ENCODE data around the gene BIVM. TPM values are rescaled to one million over a fixed set of nuclear protein-coding genes. Genes with fewer than 3 reads are reported as not detected.

The BIVM gene
- total RNA-seq (25.2 TPM), polyA plus RNA-seq (ENCODE audit: insufficient read depth in 1 of 8, insufficient read length in 8 of 8, low replicate concordance in 1 of 8) (10 to 100 TPM; 25.6 to 36.7 (median 29.7) TPM)
- long read RNA-seq, donor 1, partial matches to known transcripts, result 0 of 1 reads
- long read RNA-seq, donor 1, other reads (novel, unspliced or antisense), result 0 of 1 reads
- long read RNA-seq, donor 2, result 0 reads
- long read RNA-seq, donor 3, partial matches to known transcripts, result 0 of 8 reads
- long read RNA-seq, donor 3, other reads (novel, unspliced or antisense), result 5 of 8 reads
- long read RNA-seq, donor 4, partial matches to known transcripts, result 0 of 2 reads
- long read RNA-seq, donor 4, other reads (novel, unspliced or antisense), result 0 of 2 reads
- long read RNA-seq, donor 5, transcript BIVM-201 (11 exons, 3,859 nt), result major isoform, 5 of 7 reads
- long read RNA-seq, donor 5, partial matches to known transcripts, result 0 of 7 reads
- long read RNA-seq, donor 5, other reads (novel, unspliced or antisense), result 0 of 7 reads
- long read RNA-seq, donor 6, partial matches to known transcripts, result 6 of 7 reads
- long read RNA-seq, donor 6, other reads (novel, unspliced or antisense), result 0 of 7 reads
- long read RNA-seq, donor 7, partial matches to known transcripts, result 0 of 4 reads
- long read RNA-seq, donor 7, other reads (novel, unspliced or antisense), result 0 of 4 reads
- long read RNA-seq, donor 8, partial matches to known transcripts, result 0 of 2 reads
- long read RNA-seq, donor 8, other reads (novel, unspliced or antisense), result 0 of 2 reads
- long read RNA-seq, donor 9, partial matches to known transcripts, result 0 of 2 reads
- long read RNA-seq, donor 9, other reads (novel, unspliced or antisense), result 0 of 2 reads
- long read RNA-seq, donor 10, partial matches to known transcripts, result 0 of 5 reads
- long read RNA-seq, donor 10, other reads (novel, unspliced or antisense), result 0 of 5 reads
- long read RNA-seq, donor 11, partial matches to known transcripts, result 0 of 2 reads
- long read RNA-seq, donor 11, other reads (novel, unspliced or antisense), result 0 of 2 reads

DNA sequence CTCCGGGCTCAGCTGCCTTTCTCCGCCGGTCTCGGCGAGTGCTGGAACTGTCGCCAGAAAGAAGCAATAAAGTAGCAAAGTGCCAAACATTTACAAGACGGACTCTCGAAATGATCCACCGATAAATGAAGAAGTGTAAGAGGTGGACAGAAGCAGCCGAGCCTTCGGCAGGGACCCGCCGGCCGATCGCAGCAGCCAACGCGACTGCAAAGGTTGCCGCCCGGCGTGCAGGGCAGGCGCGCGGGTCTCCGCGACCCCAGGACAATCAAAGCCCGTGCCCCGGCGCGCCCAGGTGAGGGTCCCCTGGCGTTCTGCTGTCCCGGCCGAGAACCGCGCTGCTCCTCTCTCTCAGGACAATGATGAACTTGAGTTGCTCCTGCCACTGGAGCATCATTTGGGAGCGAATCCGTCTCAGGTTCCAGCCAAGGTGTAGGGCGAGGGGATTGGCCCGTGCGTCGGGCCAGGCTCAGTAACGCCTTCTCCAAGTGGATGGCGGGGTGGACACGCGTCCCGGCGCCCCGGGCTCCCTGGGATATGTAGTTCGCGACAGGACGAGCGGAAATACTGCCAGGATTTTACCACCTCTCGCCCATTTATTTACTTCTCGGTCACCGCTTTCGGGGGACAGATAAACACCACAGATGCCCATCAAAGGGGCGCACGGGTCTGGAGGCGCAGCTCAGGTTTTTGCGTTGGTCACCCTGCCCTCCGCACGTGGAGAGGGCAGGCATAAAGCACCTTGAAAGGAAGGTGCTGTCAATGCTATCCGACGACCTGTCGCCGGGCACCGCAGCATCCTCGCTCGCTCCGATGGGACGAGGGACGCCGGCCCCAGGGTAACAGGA is at the start of gene BIVM, which contains the start of gene POGLUT2:
Gene BIVM (plus strand): TSS at position 539 of the 845 bp plus-strand sequence. CDS start 8,149 bp downstream, outside the sequence.
Gene POGLUT2 (minus strand): TSS at position 396 of the 845 bp plus-strand sequence. CDS start 306 bp downstream, at position 90.
- DNase-seq, result peak; percentile 97
- Histone ChIP-seq H3K4me3 (ENCODE audit: low read length) (peak within 1 kb of the TSS; percentile 74), H3K9me3 (replicated peaks; ENCODE audit: control insufficient read depth, low read depth, low read length) (no peaks in the 10 kb centered on the region), H3K4me1 (ENCODE audit: control insufficient read depth, insufficient read depth, low read length) (peaks cover 12% of the 10 kb centered on the region), H3K27ac (ENCODE audit: low read length) (peak within 1 kb of the TSS; percentile 65), H3K36me3 (ENCODE audit: control insufficient read depth, insufficient read depth, low read length) (no peaks in the 10 kb centered on the region), H3K27me3 (ENCODE audit: control insufficient read depth, insufficient read depth, low read length) (no peaks in the 10 kb centered on the region)
- under 1% methylated on average over 71 of the region's 72 CpGs for WGBS (ENCODE audit: insufficient coverage)

- no peaks in the 10 kb centered on the region for H3K27me3 ChIP-seq (ENCODE audit: control insufficient read depth, insufficient read depth, low read length)
- WGBS (ENCODE audit: insufficient coverage), result 88% methylated on average over 1 of the region's 3 CpGs
Measured at GRCh38 chr13:102751886-102752285, 47.0 kb upstream of the BIVM start.

GRCh38 chr13:102757006-102757405 is 41.9 kb upstream of the BIVM start:
- no peak overlapping the region for H3K27ac ChIP-seq (ENCODE audit: low read length)
- H3K9me3 ChIP-seq (replicated peaks; ENCODE audit: control insufficient read depth, low read depth, low read length), result peaks cover 3% of the 10 kb centered on the region
- no peaks in the 10 kb centered on the region for H3K27me3 ChIP-seq (ENCODE audit: control insufficient read depth, insufficient read depth, low read length)
- no peak overlapping the region for H3K4me3 ChIP-seq (ENCODE audit: low read length)
- H3K36me3 ChIP-seq (ENCODE audit: control insufficient read depth, insufficient read depth, low read length), result no peaks in the 10 kb centered on the region
- no peak for DNase-seq
- no peaks in the 10 kb centered on the region for H3K4me1 ChIP-seq (ENCODE audit: control insufficient read depth, insufficient read depth, low read length)
- no CpG with 5 or more reads among the region's 1 CpG for WGBS (ENCODE audit: insufficient coverage)

More at GRCh38 chr13:102751886-102752285, 47.0 kb upstream of the BIVM start:
- Histone ChIP-seq H3K27ac (ENCODE audit: low read length) (no peak overlapping the region), H3K9me3 (replicated peaks; ENCODE audit: control insufficient read depth, low read depth, low read length) (peaks cover 7% of the 10 kb centered on the region), H3K36me3 (ENCODE audit: control insufficient read depth, insufficient read depth, low read length) (no peaks in the 10 kb centered on the region), H3K4me1 (ENCODE audit: control insufficient read depth, insufficient read depth, low read length) (no peaks in the 10 kb centered on the region), H3K4me3 (ENCODE audit: low read length) (no peak overlapping the region)
- no peak for DNase-seq

GRCh38 chr13:102758842-102759241 is 40.1 kb upstream of the BIVM start:
- H3K9me3 ChIP-seq (replicated peaks; ENCODE audit: control insufficient read depth, low read depth, low read length), result no peaks in the 10 kb centered on the region
- no peak overlapping the region for H3K27ac ChIP-seq (ENCODE audit: low read length)
- no peaks in the 10 kb centered on the region for H3K27me3 ChIP-seq (ENCODE audit: control insufficient read depth, insufficient read depth, low read length)
- H3K4me3 ChIP-seq (ENCODE audit: low read length), result no peak overlapping the region
- no peaks in the 10 kb centered on the region for H3K4me1 ChIP-seq (ENCODE audit: control insufficient read depth, insufficient read depth, low read length)
- no CpG with 5 or more reads among the region's 2 CpGs for WGBS (ENCODE audit: insufficient coverage)
- DNase-seq, result no peak
- no peaks in the 10 kb centered on the region for H3K36me3 ChIP-seq (ENCODE audit: control insufficient read depth, insufficient read depth, low read length)

- no peak for DNase-seq
- peaks cover 3% of the 10 kb centered on the region for H3K36me3 ChIP-seq (ENCODE audit: control insufficient read depth, insufficient read depth, low read length)
- H3K4me3 ChIP-seq (ENCODE audit: low read length), result no peak overlapping the region
- H3K27me3 ChIP-seq (ENCODE audit: control insufficient read depth, insufficient read depth, low read length), result no peaks in the 10 kb centered on the region
- H3K27ac ChIP-seq (ENCODE audit: low read length), result no peak overlapping the region
- no peaks in the 10 kb centered on the region for H3K4me1 ChIP-seq (ENCODE audit: control insufficient read depth, insufficient read depth, low read length)
- H3K9me3 ChIP-seq (replicated peaks; ENCODE audit: control insufficient read depth, low read depth, low read length), result no peaks in the 10 kb centered on the region
- WGBS (ENCODE audit: insufficient coverage), result no CpG with 5 or more reads among the region's 1 CpG
Measured at GRCh38 chr13:102761071-102761470, 37.8 kb upstream of the BIVM start.

GRCh38 chr13:102763741-102764140 is 35.2 kb upstream of the BIVM start:
- H3K36me3 ChIP-seq (ENCODE audit: control insufficient read depth, insufficient read depth, low read length), result peaks cover 6% of the 10 kb centered on the region
- no peak overlapping the region for H3K27ac ChIP-seq (ENCODE audit: low read length)
- no peaks in the 10 kb centered on the region for H3K9me3 ChIP-seq (replicated peaks; ENCODE audit: control insufficient read depth, low read depth, low read length)
- DNase-seq, result no peak
- no peaks in the 10 kb centered on the region for H3K27me3 ChIP-seq (ENCODE audit: control insufficient read depth, insufficient read depth, low read length)
- WGBS (ENCODE audit: insufficient coverage), result no CpG with 5 or more reads among the region's 1 CpG
- H3K4me1 ChIP-seq (ENCODE audit: control insufficient read depth, insufficient read depth, low read length), result no peaks in the 10 kb centered on the region
- H3K4me3 ChIP-seq (ENCODE audit: low read length), result no peak overlapping the region

GRCh38 chr13:102768909-102769308 is 30.0 kb upstream of the BIVM start:
- H3K27me3 ChIP-seq (ENCODE audit: control insufficient read depth, insufficient read depth, low read length), result no peaks in the 10 kb centered on the region
- no peak overlapping the region for H3K4me3 ChIP-seq (ENCODE audit: low read length)
- peaks cover 7% of the 10 kb centered on the region for H3K4me1 ChIP-seq (ENCODE audit: control insufficient read depth, insufficient read depth, low read length)
- no peak overlapping the region for H3K27ac ChIP-seq (ENCODE audit: low read length)
- DNase-seq, result peak; percentile 54
- WGBS (ENCODE audit: insufficient coverage), result no CpG with 5 or more reads among the region's 2 CpGs
- peaks cover 6% of the 10 kb centered on the region for H3K36me3 ChIP-seq (ENCODE audit: control insufficient read depth, insufficient read depth, low read length)
- H3K9me3 ChIP-seq (replicated peaks; ENCODE audit: control insufficient read depth, low read depth, low read length), result no peaks in the 10 kb centered on the region

GRCh38 chr13:102769679-102770078 is 29.2 kb upstream of the BIVM start:
- no peak overlapping the region for H3K4me3 ChIP-seq (ENCODE audit: low read length)
- H3K4me1 ChIP-seq (ENCODE audit: control insufficient read depth, insufficient read depth, low read length), result peaks cover 12% of the 10 kb centered on the region
- peaks cover 6% of the 10 kb centered on the region for H3K36me3 ChIP-seq (ENCODE audit: control insufficient read depth, insufficient read depth, low read length)
- DNase-seq, result no peak
- H3K27me3 ChIP-seq (ENCODE audit: control insufficient read depth, insufficient read depth, low read length), result no peaks in the 10 kb centered on the region
- H3K9me3 ChIP-seq (replicated peaks; ENCODE audit: control insufficient read depth, low read depth, low read length), result no peaks in the 10 kb centered on the region
- H3K27ac ChIP-seq (ENCODE audit: low read length), result no peak overlapping the region
- WGBS (ENCODE audit: insufficient coverage), result 57% methylated on average over 1 of the region's 4 CpGs

GRCh38 chr13:102770435-102770834 is 28.5 kb upstream of the BIVM start:
- Histone ChIP-seq H3K27ac (ENCODE audit: low read length) (no peak overlapping the region), H3K4me1 (ENCODE audit: control insufficient read depth, insufficient read depth, low read length) (peaks cover 12% of the 10 kb centered on the region), H3K36me3 (ENCODE audit: control insufficient read depth, insufficient read depth, low read length) (peaks cover 5% of the 10 kb centered on the region), H3K4me3 (ENCODE audit: low read length) (no peak overlapping the region), H3K9me3 (replicated peaks; ENCODE audit: control insufficient read depth, low read depth, low read length) (no peaks in the 10 kb centered on the region), H3K27me3 (ENCODE audit: control insufficient read depth, insufficient read depth, low read length) (no peaks in the 10 kb centered on the region)
- no peak for DNase-seq
- WGBS (ENCODE audit: insufficient coverage), result no CpG with 5 or more reads among the region's 2 CpGs
